ENCODE measurements around the gene SARS1.
A peak's percentile ranks its signal among the peaks of the same experiment; 100 is the strongest.
"Not testable (repeated sequence)": the region's sequence is repeated elsewhere in the genome, so short reads cannot be mapped to it uniquely, and the experiment has no call there.

SARS1 gene

DNA sequence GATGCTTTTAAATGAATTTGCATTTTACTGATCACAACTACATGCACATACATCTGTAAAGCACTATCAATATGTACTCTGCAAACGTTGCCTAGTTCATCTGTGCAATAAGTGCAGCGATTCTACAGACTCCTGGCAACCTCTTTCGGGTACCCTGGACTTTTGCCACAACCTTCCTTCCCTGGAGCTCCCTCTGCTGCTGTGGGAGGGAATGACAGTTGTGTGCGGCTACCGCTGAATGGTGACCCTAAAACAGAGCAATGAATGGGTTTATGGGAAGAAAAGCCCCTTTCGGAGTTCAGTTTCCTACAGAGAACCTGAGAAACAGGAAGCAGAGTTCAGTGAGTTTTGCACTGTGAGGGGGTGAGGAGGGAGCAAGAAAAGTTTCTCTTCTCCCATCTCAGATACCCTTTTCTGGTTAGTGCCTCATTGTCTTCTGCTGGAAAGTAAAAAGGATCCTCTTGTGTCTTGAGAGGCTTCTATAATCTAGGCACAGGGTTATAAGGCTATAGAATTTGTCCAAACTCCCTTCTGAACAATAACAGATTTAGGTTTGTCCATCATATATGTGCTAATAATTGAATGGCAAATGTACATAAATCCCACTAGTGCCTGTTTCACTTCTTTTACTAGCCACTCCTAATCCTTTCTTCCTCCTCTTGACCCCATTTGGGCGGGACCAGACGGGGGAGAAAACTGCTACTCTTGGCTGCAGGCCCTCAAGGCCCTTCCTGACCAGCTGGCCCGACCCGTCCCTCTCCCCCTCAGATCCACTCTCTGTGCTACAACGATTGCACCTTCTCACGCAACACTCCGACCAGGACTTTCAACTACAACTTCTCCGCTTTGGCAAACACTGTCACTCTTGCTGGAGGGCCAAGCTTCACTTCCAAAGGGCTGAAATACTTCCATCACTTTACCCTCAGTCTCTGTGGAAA, 19.8 kb upstream of the SARS1 start:
- DNase-seq, result peak; percentile 29

DNA sequence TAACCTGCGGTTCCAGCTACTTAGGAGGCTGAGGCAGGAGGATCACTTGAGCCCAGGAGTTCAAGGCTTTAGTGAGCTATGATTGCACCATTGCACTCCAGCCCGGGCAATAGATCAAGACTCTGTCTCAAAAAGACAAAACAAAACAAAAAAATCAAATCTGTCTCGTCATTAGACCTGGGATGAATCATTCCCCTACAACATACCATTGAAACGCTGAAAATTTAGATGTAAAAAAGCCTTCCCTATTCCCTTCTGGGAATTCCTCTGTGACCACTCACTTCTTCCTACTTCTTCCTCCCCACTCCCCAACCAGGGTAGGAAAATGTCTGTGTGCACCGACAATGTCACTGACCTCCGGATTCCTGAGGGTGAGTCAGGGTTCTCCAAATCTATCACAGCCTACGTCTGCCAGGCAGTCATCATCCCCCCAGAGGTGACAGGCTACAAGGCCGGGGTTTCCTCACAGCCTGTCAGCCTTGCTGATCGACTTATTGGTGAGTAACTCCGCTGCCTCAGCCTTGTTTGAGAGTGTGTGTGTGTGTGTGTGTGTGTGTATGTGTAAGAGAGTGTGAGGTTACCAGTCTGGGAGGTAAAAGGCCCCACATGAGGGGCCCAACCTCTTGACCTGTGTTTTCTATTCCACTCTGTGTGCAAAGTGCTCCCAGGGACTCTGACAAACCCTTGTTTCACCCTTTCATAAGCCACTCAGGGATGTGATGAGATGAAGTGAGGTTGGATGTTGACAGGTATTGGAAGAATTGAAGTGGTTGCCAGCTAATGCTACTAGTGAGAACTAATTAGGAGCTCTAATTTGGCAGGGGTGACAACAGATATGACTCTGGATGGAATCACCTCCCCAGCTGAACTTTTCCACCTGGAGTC, 16.3 kb upstream of the SARS1 start:
- peak; percentile 100 for DNase-seq

DNA sequence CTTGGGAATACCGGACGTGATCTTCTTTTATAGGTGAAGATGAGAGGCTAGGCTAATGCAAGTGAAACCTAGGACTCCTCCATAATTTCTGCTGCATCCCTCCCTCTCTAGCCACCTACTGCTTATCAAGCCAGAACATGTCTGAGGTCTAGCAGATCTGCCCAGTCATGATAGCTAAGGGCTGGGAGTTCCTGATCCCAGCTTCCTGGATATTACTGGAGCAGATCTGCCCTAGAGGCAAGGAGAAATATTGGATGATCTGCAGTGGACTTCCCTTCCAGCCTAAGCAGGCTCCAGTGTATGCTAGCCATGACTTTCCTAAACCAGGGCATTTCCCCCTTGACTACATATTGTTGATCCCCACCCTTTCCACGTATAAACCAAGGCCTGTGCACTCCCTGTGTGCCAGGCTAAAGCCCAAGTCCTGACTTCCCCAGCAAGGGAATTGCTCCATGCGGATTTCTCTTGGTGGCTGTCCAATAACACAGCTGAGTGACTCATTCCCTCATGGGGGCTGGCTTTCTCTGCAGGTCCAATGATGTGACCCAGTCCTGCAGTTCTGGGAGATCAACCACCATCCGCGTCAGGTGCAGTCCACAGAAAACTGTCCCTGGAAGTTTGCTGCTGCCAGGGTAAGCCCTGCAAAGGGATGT, 15.5 kb upstream of the SARS1 start:
- DNase-seq, result peak; percentile 81

DNA sequence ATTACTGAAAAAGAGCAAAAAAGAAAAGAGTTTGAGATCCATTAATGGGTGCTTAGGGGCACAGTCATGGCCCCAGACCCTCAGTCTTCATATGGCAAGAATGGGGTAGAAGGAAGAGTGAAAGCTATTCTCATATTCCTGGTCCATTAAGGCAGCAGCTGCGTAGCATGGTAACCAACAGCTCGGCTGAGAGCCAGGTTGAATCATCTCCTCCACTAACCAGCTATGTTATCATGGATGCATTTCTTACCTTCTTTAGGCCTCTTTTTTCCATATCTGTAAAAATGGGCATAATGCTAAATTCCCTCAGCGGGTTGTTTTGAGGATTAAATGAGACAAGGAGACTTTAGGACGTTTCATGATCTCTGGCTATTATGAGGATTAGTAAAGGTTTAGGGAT, 15.0 kb upstream of the SARS1 start:
- DNase-seq, result no peak

DNA sequence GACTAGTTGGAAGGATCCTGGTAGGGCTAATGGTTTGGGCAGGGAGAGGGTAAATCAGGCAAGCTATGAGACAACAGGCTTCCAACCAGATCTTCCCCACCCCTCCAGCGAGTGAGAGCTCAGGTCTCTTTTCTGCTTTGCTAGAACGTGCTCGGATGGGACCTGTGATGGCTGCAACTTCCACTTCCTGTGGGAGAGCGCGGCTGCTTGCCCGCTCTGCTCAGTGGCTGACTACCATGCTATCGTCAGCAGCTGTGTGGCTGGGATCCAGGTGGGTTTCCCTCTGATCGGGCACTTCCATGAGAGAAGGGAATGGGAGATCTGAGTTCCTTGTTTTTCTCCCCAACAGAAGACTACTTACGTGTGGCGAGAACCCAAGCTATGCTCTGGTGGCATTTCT, 14.0 kb upstream of the SARS1 start:
- no peak for DNase-seq

DNA sequence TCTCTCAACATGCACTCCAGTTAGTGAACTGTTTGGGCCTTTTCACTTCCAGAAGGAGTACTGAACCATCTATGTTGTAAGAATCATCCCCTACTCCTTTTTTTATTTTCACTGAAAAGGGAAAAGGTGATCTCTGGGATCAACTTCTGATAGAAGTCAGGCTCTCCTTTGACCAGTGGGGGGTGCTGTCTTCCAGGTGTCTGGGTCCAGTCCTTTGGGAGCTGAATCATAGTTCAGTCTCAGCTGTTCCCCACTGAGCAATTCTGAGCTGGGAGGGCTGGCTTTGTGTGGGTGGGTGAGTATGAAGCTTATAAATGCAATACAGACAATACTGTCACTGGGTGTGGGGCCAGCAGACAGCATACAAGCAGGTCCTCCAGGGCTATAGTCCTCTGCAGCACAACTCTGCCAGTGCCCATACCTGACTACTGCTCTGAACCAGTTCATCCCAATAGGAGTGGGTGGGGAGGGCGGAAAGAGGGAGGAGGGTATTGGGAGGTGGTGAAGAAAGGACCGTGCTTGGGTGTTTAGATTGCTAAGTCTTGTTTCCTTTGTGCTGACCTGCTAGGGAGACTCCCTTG, 12.5 kb upstream of the SARS1 start:
- DNase-seq, result peak; percentile 90

DNA sequence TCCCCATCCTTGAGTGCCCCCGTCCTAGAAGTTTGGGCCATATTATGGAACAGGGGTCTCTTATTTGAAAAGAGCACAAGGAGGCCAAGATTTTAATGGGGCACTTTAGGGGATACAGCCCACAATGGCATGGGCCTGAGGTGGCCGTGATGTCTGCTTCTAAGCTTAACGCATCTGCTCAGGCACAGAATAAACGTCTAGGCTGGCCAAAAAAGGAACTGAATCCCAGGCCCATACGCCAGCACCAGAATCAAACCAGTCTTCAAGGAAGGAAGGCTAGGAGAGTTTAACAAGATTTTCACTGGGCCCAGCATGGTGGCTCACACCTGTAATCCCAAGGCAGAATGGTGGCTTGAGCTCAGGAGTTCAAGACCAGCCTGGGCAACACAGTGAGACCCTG, 9.2 kb upstream of the SARS1 start:
- DNase-seq, result no peak

DNA sequence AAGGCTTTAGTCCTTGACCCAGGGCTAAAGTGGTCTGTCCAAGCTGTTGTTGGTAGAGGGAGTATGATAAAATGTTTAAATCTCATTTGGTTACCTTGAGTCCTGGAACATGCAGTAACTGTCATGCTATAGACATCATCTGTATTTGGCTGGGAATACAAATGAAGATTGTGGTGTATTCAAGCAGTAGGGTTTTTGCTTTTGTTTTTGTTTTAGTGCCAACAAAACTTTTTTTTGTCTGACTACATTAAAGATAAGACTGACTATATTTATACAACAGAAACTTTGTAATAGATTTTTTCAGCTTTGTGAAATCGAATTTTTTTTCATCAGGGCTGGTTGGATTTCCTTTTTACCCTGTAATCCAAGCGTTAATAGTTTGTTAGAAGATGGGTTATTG, 7.4 kb upstream of the SARS1 start:
- no peak for DNase-seq

DNA sequence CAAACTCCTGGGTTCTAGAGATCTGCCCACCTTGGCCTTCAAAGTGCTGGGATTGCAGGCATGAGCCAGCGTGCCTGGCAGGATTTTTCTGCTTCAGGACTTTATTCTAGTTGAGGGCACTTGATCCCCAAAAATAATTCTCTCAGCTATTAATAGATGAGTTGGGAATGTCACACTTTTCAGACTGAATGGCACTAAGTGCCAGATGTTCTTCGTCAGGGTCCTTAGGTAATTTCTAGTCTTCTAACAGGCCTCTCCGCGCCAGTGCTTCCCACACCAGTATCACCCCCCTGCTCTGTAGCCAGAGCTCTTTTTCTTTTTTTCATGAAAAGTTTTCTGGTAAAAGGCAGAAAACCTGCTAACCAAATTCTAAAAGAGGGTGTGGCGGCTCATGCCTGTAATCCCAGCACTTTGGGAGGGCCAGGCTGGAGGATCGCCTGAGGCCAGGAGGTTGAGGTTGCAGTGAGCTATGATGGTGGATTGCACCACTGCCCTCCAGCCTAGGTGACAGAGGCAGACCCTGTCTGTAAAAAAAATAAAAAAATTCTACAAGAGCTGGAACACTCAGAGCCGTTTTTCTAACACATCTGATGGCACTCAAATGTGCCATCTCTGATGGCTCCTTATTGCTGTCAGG, 6.1 kb upstream of the SARS1 start:
- DNase-seq, result no peak

DNA sequence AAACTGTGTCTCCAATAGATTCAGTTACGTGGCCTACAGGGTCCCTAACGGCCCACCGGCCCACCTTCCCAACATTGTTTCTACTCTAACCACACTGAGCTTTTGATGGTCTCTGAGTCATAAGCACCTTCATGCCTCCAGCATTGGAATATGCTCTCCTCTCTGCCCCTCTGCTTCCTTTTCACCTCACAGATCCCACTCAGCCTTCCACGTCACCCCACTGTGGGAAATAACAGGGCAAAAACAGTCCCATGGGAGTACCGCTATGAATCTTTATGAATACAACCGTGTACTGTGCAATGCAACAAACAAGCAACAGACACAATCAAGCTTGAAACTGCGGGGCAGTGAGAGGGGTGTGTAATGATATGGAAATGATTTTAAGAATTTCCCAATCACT, 5.3 kb upstream of the SARS1 start:
- no peak for DNase-seq

DNA sequence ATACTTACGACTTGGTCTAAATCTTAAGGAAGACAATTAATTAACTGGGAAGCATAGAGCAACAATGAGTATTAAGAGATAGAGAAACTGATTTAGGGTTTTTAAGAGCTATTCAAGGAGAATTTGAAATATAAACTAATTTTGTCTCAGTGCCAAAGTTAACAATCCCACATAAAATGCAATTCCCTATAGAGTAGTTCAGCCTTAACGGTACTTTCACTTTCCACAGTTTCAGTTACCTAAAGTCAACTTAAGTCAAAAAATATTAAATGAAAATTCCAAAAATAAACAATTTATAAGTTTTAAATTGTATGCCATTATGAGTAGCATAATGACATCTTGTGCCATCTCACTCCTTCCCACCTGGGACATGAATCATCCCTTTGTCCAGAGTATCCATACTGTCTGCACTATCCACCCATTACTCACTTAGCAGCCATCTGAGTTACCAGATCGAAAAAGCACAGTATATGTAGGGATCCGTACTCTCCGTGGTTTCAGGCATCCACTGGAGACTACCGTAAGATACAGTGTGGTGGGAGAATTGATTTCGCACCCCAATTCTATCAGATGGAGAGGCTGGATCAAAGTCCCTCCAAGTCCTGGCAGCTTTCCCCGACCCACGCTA, 4.8 kb upstream of the SARS1 start:
- peak; percentile 26 for DNase-seq

DNA sequence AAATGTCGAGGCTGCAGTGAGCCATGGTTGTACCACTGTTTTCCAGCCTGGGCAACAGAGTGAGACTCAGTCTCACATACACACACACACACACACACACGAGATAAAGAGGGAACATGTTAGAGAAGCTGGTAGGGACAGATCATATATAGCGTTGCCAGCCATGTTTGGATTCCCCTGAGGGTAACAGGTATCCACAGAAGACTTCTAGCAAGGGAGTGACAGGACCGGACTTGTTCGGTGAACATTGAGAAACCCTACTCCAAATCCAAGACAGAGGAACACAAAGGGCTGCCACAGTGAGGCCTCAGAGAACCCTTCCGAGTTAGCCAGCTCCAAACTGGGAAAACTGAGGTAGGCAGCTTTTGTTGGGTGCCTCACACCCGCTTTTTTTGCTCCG, 3.7 kb upstream of the SARS1 start:
- DNase-seq, result no peak

DNA sequence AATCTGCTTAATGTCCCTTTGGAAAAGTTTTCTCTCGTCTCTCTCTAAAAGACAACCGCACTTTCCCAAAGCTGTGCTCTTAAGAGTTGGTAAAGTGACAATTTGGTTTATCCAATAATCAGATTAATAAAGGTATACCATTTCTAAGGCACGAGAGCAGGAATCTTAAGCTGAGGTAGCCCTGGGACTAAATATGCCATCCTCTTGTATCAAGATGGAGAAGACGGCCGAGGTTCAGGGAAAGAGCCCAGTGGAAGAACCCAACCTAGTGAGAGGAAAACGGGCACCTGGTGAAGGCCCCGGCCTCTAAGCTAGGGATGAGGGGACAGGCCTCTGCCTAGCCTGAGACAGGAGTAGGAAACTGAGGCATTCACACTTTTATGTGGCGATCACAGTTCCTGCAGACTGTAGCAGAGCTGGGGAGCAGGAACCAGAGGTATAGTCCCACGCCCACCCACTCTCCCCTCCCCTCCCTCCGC, 334 bp upstream of the SARS1 start:
- no peak for DNase-seq

DNA sequence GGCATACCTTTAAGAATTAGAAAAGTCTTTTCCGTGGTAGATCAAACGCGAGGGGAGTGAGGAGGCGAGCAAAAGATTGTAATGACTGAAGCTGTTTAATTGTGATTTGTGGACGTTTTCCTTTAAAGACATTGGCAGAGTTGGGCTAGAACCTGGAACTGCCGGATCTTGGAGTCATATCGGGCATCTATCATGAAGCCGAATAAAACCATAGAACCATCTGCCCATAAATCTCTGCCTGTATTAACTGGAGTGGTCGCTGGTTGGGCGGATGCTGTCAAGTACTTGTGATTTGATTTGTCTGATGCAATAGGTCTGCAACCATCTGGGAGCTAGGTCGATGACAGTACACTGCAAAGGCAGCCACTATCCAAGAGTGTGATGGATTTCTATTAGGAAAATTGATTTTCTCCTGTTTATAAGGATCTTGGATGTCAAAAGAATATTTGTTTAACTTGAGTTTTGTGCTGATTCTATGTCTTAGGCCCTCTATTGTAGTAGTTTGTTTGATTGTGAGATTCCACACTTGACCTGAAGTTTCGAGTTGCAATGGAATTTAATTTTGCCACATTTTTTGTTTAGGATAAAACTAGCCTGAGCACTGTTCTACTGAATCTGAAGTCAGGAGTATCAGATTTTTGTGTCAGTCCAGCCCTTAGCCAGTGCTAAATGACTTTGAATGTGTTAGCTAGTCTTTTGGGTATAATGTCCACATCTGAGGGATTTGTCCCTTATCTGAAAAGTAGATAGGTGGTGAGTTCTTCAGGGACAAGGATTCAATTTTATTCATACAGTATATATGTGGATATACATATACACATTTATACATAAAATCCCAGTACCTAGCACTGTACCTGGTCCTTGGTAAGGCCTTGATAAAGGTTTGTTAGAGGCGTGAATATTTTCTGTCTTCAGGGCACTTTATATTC, 1.2 kb downstream of the SARS1 start:
- DNase-seq, result peak; percentile 95

DNA sequence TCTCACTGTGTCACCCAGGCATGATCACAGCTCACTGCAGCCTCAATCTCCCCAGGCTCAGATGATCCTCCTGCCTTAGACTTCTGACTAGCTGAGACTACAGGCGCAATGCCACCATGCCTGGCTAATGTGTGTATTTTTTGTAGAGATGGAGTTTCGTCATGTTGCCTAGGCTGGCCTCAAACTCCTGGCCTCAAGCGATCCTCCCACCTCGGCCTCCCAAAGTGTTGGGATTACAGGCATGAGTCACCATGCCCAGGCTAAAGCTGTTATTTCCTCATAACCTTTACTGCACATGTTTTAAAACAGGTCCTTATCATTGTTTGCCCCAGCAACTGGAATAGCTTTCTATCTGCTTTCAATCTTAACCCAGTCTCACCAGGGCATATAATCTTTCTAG, 2.9 kb downstream of the SARS1 start:
- no peak for DNase-seq

DNA sequence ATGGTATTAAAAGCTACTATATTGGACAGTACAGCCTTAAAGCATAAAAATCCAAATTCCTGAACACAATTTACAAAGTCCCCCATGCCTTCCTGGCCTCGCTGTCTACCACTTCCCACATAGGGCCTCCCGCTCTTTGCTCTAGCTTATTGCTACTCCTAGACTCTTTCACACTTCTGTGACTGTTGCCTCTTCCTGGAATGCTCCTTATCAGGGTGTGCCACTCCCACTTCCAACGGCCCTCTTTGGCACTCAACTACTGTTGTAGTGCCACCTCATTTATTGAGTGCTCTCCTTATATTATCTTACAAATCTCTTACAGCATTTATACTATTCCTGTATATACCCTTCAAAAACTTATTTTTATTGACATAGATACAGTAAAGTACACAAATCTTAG, 4.8 kb downstream of the SARS1 start:
- DNase-seq, result no peak

DNA sequence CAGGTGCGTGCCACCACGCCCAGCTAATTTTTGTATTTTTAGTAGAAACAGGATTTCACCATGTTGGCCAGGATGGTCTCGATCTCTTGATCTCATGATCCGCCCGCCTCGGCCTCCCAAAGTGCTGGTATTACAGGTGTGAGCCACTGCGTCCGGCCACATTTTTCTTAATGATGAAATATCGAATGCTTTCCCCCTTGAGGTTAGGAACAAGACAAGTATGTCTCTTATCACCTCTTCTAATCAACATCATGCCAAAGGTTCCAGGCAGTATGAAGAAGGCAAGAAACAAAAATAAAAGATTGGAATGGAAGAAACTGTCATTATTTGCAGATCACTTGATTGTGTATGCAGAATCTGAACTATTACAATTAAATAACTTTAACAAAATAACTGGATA, 7.5 kb downstream of the SARS1 start:
- DNase-seq, result not testable (repeated sequence)

DNA sequence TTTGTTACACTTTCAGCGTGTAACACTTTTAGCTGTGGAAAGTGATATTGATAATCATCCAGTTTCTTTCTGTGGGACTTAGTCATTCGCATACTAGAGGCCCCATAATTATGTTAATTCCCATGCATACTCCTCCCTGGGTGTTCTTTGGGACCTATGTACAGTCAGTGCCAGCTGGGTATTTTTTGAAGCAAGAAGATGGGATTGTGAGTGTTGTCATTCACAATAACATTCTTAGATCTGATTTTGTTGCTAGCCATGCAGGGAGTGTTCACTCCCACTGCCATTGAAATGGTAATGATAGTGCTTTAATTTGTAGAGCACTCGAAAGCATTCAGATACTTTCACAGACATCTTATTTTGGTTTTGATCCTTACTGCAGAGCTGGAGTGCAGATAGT, 11.6 kb downstream of the SARS1 start:
- DNase-seq, result no peak

DNA sequence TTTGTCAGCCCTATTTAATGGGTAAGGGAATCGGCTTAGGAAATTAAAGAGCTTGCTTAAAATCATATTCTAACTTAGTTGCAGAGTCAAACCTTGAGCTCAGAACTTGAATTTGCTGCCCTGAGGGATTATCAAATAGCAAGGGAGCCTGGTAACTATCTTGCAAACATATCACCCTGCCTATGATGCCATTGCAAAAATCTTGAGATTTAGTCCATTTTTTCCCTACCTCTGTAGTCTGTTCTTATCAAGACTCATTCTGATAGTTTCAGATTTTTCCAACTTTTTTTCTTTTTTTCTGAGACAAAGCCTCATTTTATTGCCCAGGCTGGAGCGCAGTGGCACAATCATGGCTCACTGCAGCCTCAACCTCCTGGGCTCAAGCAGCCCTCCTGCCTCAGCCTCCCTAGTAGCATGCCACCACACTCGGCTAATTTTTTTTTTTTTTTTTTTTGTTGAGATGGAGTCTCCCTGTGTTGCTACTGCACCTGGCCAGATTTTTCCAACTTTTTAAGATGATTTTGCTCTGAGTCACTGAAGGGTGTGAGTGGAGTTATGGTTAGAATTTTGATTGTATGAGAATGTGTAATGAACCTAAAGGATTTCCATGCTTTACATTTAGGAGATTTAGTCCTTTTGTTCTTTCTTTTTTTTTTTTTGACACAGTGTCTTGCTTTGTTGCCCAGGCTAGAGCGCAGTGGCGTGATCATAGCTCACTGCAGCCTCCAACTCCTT, 12.2 kb downstream of the SARS1 start:
- no peak for DNase-seq

DNA sequence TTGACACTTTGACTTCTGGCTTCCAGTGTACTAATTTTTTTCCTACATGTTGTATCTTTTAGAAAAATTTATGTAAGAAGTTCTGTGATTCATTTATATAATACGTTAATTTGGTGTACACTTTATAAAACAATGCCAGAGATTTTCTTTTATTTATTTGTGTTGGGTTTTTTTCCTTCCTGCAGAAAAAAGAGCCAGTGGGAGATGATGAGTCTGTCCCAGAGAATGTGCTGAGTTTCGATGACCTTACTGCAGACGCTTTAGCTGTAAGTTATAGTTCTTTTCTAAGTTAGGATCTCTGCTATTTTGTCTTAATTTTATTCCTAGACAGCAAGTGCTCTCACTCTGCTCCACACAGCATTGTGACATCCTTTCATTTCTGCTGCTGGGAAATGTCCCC, 14.4 kb downstream of the SARS1 start:
- no peak for DNase-seq

Data from fibroblast of skin of right quadriceps (primary cell).